IMR-90 (cell line): ENCODE results near the gene NOS1AP. TPM values are rescaled to one million over a fixed set of nuclear protein-coding genes. Genes with fewer than 3 reads are reported as not detected.

ENCODE experiments used
- ATAC-seq: fragments of 200-7000 bp; cut with Tn5 transposase; 2 replicates; pipeline ENCODE4 v1.9.1; 2020; ENCODE audit warnings: low read depth, mild to moderate bottlenecking, moderate library complexity
- BruUV-seq: library from RNA; stranded (reverse); fragments of 400-500 nt; replicated peaks from 2 replicates; lab custom pipeline; 2021; lab: Mats Ljungman, UMichigan
- CTCF ChIA-PET: fragments of 300-600 bp; formaldehyde crosslinking; extraction: SDS; loops from one replicate; lab custom pipeline; 2021; ENCODE audit warnings: antibody characterized with exemption; lab: Yijun Ruan, JAX
- POLR2A ChIA-PET: fragments of 300-600 bp; sonication (Branson Sonifier 250); formaldehyde crosslinking; loops from one replicate; lab custom pipeline; 2022; ENCODE audit warnings: antibody characterized with exemption; ENCODE audit not compliant: unreplicated experiment; lab: Charles Lee
- DNase-seq: peaks from one replicate; pipeline ENCODE4 v3.0.0; 2013
- H2AFZ ChIP-seq: replicated peaks from 2 replicates; pipeline ENCODE3; 2013; ENCODE audit warnings: low read length, mild to moderate bottlenecking; ENCODE audit not compliant: poor library complexity
- H2AK5ac ChIP-seq: 2 replicates; pipeline ENCODE4 v1.6.1; 2013; ENCODE audit warnings: low read depth, low read length, inconsistent platforms
- H2AK9ac ChIP-seq: replicated peaks from 2 replicates; pipeline ENCODE3; 2013; ENCODE audit warnings: mild to moderate bottlenecking, low read depth, low read length, moderate library complexity; ENCODE audit not compliant: poor library complexity
- H2BK120ac ChIP-seq: 2 replicates; pipeline ENCODE4 v1.6.1; 2013; ENCODE audit warnings: low read depth, low read length, inconsistent platforms
- H2BK15ac ChIP-seq: 3 replicates; pipeline ENCODE4 v1.6.1; 2013; ENCODE audit warnings: low read depth, low read length, inconsistent platforms
- H2BK20ac ChIP-seq: 2 replicates; pipeline ENCODE4 v1.6.1; 2013; ENCODE audit warnings: low read depth, mild to moderate bottlenecking, inconsistent platforms, low read length, moderate library complexity
- H2BK5ac ChIP-seq: 2 replicates; pipeline ENCODE4 v1.6.1; 2013; ENCODE audit warnings: mild to moderate bottlenecking, low read depth, low read length, inconsistent platforms; ENCODE audit not compliant: poor library complexity, severe bottlenecking
- H3K14ac ChIP-seq: replicated peaks from 2 replicates; pipeline ENCODE4 v1.6.1; 2013; ENCODE audit warnings: low read depth, low read length, inconsistent platforms
- H3K18ac ChIP-seq: 2 replicates; pipeline ENCODE4 v1.6.1; 2013; ENCODE audit warnings: low read depth, low read length, control low read depth
- H3K23ac ChIP-seq: 2 replicates; pipeline ENCODE4 v1.6.1; 2013; ENCODE audit warnings: low read depth, low read length, inconsistent platforms
- H3K27ac ChIP-seq: 2 replicates; pipeline ENCODE4 v1.5.1; 2013; ENCODE audit warnings: mild to moderate bottlenecking, control low read depth, low read length; ENCODE audit not compliant: insufficient read depth
- H3K27me3 ChIP-seq: 2 replicates; pipeline ENCODE4 v1.6.1; 2013; ENCODE audit warnings: low read length; ENCODE audit not compliant: control insufficient read depth, insufficient read depth
- H3K36me3 ChIP-seq: 2 replicates; pipeline ENCODE4 v1.6.1; 2013; ENCODE audit warnings: low read length, mixed read lengths; ENCODE audit not compliant: control insufficient read depth, insufficient read depth
- H3K4ac ChIP-seq: 2 replicates; pipeline ENCODE4 v1.6.1; 2013; ENCODE audit warnings: low read depth, low read length, inconsistent platforms
- H3K4me1 ChIP-seq: 2 replicates; pipeline ENCODE4 v1.6.1; 2013; ENCODE audit warnings: low read length, mixed read lengths; ENCODE audit not compliant: control insufficient read depth, insufficient read depth
- H3K4me2 ChIP-seq: 2 replicates; pipeline ENCODE4 v1.6.1; 2013; ENCODE audit warnings: low read depth, mild to moderate bottlenecking, control low read depth, low read length, moderate library complexity
- H3K4me3 ChIP-seq: 2 replicates; pipeline ENCODE4 v1.5.1; 2013; ENCODE audit warnings: low read depth, mild to moderate bottlenecking, control low read depth, low read length, moderate library complexity; ENCODE audit not compliant: insufficient read depth
- H3K56ac ChIP-seq: 2 replicates; pipeline ENCODE4 v1.6.1; 2013; ENCODE audit warnings: low read length, inconsistent platforms; ENCODE audit not compliant: insufficient read depth; ENCODE audit errors: extremely low read depth
- H3K79me1 ChIP-seq, 2 experiments: 2 replicates each; pipeline ENCODE4 v1.6.1; 2013; ENCODE audit warnings: low read length in 2 of 2, inconsistent platforms in 1 of 2, low read depth in 1 of 2
- H3K9ac ChIP-seq: 2 replicates; pipeline ENCODE4 v1.6.1; 2013; ENCODE audit warnings: low read depth, low read length, control low read depth
- H3K9me1 ChIP-seq: 2 replicates; pipeline ENCODE4 v1.6.1; 2013; ENCODE audit warnings: low read length, inconsistent platforms; ENCODE audit not compliant: insufficient read depth
- H3K9me3 ChIP-seq: 2 replicates; pipeline ENCODE4 v1.6.1; 2013; ENCODE audit warnings: low read length; ENCODE audit not compliant: control insufficient read depth, insufficient read depth
- H4K20me1 ChIP-seq: 2 replicates; pipeline ENCODE4 v1.6.1; 2013; ENCODE audit warnings: low read length, inconsistent platforms; ENCODE audit not compliant: insufficient read depth
- H4K5ac ChIP-seq: 2 replicates; pipeline ENCODE4 v1.6.1; 2013; ENCODE audit warnings: mild to moderate bottlenecking, low read depth, low read length, control low read depth
- H4K8ac ChIP-seq, 2 experiments: 2 replicates each; pipeline ENCODE4 v1.6.1; 2013; ENCODE audit warnings: low read depth in 2 of 2, low read length in 2 of 2, control low read depth in 1 of 2, inconsistent platforms in 1 of 2
- H4K91ac ChIP-seq: 2 replicates; pipeline ENCODE4 v1.6.1; 2013; ENCODE audit warnings: low read depth, low read length, inconsistent platforms; ENCODE audit not compliant: insufficient read depth
- ELK1 ChIP-seq: fragments of 150-350 bp; IDR thresholded peaks from 2 replicates; pipeline ENCODE4 v1.6.1; 2016; ENCODE audit warnings: low read depth, mild to moderate bottlenecking, low read length, moderate library complexity, borderline replicate concordance
- FOS ChIP-seq: fragments of 150-350 bp; IDR thresholded peaks from 2 replicates; pipeline ENCODE4 v1.6.1; 2016; ENCODE audit warnings: low read depth, low read length
- NFE2L2 ChIP-seq: fragments of 150-350 bp; IDR thresholded peaks from 2 replicates; pipeline ENCODE4 v1.6.1; 2016; ENCODE audit warnings: low read depth, mild to moderate bottlenecking, low read length
- SMC3 ChIP-seq: fragments of 150-350 bp; IDR thresholded peaks from 2 replicates; pipeline ENCODE4 v1.6.1; 2016; ENCODE audit warnings: low read depth, mild to moderate bottlenecking, antibody characterized with exemption, low read length, moderate library complexity
- WGBS, 2 experiments: methylation state at CpG; one replicate each; pipeline versions ENCODE4 v1.1.5 to v1.1.7; 2013; ENCODE audit warnings: missing lambda C conversion rate in 2 of 2; ENCODE audit not compliant: insufficient read length in 1 of 2; ENCODE audit errors: extremely low coverage in 2 of 2; 5-methylcytosine and 5-hydroxymethylcytosine counted together
- dilution Hi-C: fragments of 300-500 bp; cut with HindIII; formaldehyde crosslinking; loops from one replicate; pipeline ENCODE4 v1.14.3; 2018; ENCODE audit warnings: low sequenced_read_pairs; ENCODE audit not compliant: unreplicated experiment
- in situ Hi-C: fragments of 300-500 bp; cut with MboI; formaldehyde crosslinking; loops from 3 replicates; pipeline ENCODE4 v1.14.3; 2019; ENCODE audit warnings: low sequenced_read_pairs, inconsistent platforms, mixed read lengths
- intact Hi-C: fragments of 100-400 bp; cut with micrococcal nuclease; formaldehyde crosslinking; loops from 2 replicates; pipeline ENCODE4 v1.10.0; 2022
- polyA plus RNA-seq, 3 experiments: library from polyadenylated mRNA; depleted of rRNA; stranded (reverse); fragments of >200 nt; gene quantifications; 2 replicates each; pipeline ENCODE4 v1.2.3, GENCODE V29; 2012; ENCODE audit warnings: low replicate concordance in 1 of 3
- total RNA-seq: library from RNA; depleted of rRNA; stranded (reverse); fragments of >200 nt; gene quantifications from 2 replicates; pipeline ENCODE4 v1.2.3, GENCODE V29; 2012
- TF ChIP-seq, protein P1 (sequence below): fragments of 150-350 bp; IDR thresholded peaks from 2 replicates; pipeline ENCODE4 v1.6.1; 2017; ENCODE audit warnings: mild to moderate bottlenecking, antibody characterized with exemption, low read length, low read depth
- TF ChIP-seq, protein P2 (sequence below): conservative IDR thresholded peaks from 2 replicates; pipeline ENCODE4 v1.5.1; 2012; ENCODE audit warnings: mild to moderate bottlenecking, low read depth, low read length, improper control_type of control experiment

NOS1AP gene
- total and polyA plus RNA-seq, 2 of the 4 experiments (the other 2 are of a cell fraction): 0.18 to 0.19 TPM

GRCh38 chr1:162081316-162081715 lies 11.8 kb downstream of the NOS1AP start:
- no peak overlapping the region for H2BK5ac ChIP-seq
- no peaks in the 10 kb centered on the region for H3K9me3 ChIP-seq
- in situ Hi-C loops: no loop called here
- H4K91ac ChIP-seq: no peak overlapping the region
- no peak overlapping the region for H4K5ac ChIP-seq
- no peak overlapping the region for H3K56ac ChIP-seq
- no peak overlapping the region for H3K9ac ChIP-seq
- TF ChIP-seq, protein P1, sequence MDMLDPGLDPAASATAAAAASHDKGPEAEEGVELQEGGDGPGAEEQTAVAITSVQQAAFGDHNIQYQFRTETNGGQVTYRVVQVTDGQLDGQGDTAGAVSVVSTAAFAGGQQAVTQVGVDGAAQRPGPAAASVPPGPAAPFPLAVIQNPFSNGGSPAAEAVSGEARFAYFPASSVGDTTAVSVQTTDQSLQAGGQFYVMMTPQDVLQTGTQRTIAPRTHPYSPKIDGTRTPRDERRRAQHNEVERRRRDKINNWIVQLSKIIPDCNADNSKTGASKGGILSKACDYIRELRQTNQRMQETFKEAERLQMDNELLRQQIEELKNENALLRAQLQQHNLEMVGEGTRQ: no peak
- no peak for TF ChIP-seq FOS
- TF ChIP-seq, protein P2, sequence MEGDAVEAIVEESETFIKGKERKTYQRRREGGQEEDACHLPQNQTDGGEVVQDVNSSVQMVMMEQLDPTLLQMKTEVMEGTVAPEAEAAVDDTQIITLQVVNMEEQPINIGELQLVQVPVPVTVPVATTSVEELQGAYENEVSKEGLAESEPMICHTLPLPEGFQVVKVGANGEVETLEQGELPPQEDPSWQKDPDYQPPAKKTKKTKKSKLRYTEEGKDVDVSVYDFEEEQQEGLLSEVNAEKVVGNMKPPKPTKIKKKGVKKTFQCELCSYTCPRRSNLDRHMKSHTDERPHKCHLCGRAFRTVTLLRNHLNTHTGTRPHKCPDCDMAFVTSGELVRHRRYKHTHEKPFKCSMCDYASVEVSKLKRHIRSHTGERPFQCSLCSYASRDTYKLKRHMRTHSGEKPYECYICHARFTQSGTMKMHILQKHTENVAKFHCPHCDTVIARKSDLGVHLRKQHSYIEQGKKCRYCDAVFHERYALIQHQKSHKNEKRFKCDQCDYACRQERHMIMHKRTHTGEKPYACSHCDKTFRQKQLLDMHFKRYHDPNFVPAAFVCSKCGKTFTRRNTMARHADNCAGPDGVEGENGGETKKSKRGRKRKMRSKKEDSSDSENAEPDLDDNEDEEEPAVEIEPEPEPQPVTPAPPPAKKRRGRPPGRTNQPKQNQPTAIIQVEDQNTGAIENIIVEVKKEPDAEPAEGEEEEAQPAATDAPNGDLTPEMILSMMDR: no peak
- no peak for TF ChIP-seq SMC3
- no peak for TF ChIP-seq NFE2L2
- TF ChIP-seq ELK1: no peak
- intact Hi-C loops: no loop called here
- H3K18ac ChIP-seq: no peak overlapping the region
- no peaks in the 10 kb centered on the region for H4K20me1 ChIP-seq
- no peak overlapping the region for H2BK20ac ChIP-seq
- H3K9me1 ChIP-seq: no peaks in the 10 kb centered on the region
- no peak overlapping the region for H3K14ac ChIP-seq
- no peak overlapping the region for H3K4ac ChIP-seq
- no peaks in the 10 kb centered on the region for H3K36me3 ChIP-seq
- ChIA-PET POLR2A (no interaction called here), CTCF (no interaction called here)
- H3K27me3 ChIP-seq: peaks cover 6% of the 10 kb centered on the region
- dilution Hi-C loops: no loop called here
- no peak overlapping the region for H3K27ac ChIP-seq
- no peak overlapping the region for H2BK120ac ChIP-seq
- no peak for DNase-seq
- BruUV-seq: no TSS peak
- ATAC-seq: no peak
- no peak overlapping the region for H3K4me2 ChIP-seq
- no peak overlapping the region for H2AK5ac ChIP-seq
- no peak overlapping the region for H3K4me3 ChIP-seq
- no peaks in the 10 kb centered on the region for H3K79me1 ChIP-seq
- no peak overlapping the region for H2AFZ ChIP-seq
- H2AK9ac ChIP-seq: no peak overlapping the region
- H3K23ac ChIP-seq: no peak overlapping the region
- no CpG with 5 or more reads among the region's 1 CpG for WGBS, 2 experiments
- H4K8ac ChIP-seq: no peak overlapping the region
- H3K4me1 ChIP-seq: no peaks in the 10 kb centered on the region
- H2BK15ac ChIP-seq: no peak overlapping the region
